ENCODE measurements around the gene ZFP36L1.
"Not testable (repeated sequence)": the region's sequence is repeated elsewhere in the genome, so short reads cannot be mapped to it uniquely, and the experiment has no call there.

ZFP36L1 gene

DNA sequence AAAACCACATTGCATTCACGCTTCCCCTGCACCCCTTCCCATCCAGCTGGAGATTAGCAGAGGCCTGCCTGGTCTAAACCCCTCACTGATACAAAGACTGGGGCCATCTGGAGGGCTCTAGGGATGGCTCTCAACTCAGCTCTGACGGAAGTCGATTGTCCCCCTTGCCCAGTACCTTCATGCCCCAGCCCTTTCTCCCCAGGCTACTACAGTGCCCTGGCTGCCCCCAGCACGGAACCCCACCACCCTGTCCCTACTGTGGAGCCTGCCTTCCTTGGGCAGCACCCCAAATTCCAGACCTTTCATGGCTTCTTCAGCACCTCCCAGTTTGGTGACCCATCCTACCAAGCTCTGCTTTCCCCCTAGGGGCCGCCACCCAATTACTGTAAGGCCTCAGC lies 25.6 kb downstream of the ZFP36L1 start:
- no peak overlapping the region for H3K9ac ChIP-seq (ENCODE audit: low read depth, low read length)
- H3K27me3 ChIP-seq (ENCODE audit: insufficient read depth, low read length), result no peaks in the 10 kb centered on the region
- H3K4me1 ChIP-seq (ENCODE audit: insufficient read depth, low read length), result peaks cover 11% of the 10 kb centered on the region; the same call in 1 of the 2 replicates
- no peaks in the 10 kb centered on the region for H3K36me3 ChIP-seq (ENCODE audit: insufficient read depth, low read length)
- H3K27ac ChIP-seq (ENCODE audit: low read depth, low read length), result no peak overlapping the region
- H3K4me3 ChIP-seq (ENCODE audit: low read length), result no peak overlapping the region
- 89% methylated on average over 5 of the region's 5 CpGs for WGBS
- no peaks in the 10 kb centered on the region for H3K9me3 ChIP-seq (ENCODE audit: insufficient read depth, low read depth, low read length)

DNA sequence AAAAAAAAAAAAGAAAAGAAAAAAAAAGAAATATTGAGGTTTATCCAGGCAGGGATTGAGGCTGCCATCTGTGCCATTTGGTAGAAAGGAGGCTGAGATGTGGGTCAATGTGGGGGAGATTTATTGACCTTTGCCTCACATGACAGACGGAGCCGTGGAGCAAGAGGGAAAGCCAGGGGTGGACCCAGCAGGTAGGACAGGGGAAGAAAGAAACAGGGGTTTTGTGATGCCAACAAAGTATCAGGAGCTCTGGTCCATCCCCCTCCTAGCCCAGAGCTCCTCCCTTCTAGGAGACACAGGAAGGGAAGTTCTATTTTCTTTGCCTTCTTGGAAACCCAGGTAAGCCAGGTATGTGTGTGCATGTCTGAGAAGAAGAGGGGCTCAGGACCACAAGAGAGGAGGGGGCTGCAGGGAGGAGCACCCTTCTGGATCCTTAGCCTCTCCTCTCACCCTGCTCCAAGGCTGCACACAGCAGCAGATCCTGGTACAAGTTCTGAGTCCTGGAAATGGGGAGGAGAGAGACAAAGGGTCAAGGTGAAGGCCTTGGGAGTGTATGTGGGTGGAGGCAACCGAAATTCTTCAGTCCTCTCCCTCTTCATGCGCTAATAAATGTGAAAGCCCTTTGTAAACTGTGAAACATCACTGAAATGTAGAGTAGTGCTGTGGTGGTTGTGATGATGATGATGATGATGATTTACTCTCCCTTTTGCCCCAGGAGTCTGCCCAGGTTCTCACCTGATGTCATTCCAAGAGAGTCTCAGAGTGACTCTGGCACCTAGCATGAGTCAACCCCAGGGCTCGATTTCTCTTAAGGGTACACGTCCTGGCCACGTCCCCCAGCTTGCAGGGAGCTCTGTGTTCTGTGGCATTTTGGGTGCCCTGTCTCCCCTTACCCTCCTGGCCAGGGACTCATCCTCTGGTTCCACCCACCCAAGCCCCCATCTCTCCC lies 26.3 kb downstream of the ZFP36L1 start:
- Histone ChIP-seq H3K27me3 (ENCODE audit: insufficient read depth, low read length) (no peaks in the 10 kb centered on the region), H3K4me1 (ENCODE audit: insufficient read depth, low read length) (peaks cover 11% of the 10 kb centered on the region; the same call in 1 of the 2 replicates), H3K27ac (ENCODE audit: low read depth, low read length) (no peak overlapping the region), H3K4me3 (ENCODE audit: low read length) (no peak overlapping the region), H3K9ac (ENCODE audit: low read depth, low read length) (no peak overlapping the region), H3K36me3 (ENCODE audit: insufficient read depth, low read length) (no peaks in the 10 kb centered on the region), H3K9me3 (ENCODE audit: insufficient read depth, low read depth, low read length) (no peaks in the 10 kb centered on the region)
- 81% methylated on average over 7 of the region's 7 CpGs for WGBS

DNA sequence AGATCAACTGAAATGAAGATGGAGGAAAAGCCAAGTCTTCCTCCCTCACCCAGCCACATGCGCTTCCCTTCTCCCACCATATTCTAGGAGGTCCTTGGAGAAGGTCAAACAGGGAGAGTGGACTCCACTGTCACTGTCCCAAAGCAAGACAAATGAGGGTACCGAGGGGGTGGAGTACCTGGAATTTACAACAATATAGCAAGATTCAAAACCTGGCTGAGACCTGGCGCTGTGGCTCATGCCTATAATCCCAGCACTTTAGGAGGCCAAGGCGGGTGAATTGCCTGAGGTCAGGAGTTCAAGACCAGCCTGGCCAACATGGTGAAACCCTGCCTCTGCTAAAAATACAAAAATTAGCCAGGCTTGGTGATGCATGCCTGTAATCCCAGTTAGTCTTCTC lies 29.0 kb downstream of the ZFP36L1 start:
- H3K9me3 ChIP-seq (ENCODE audit: insufficient read depth, low read depth, low read length); H3K36me3 ChIP-seq (ENCODE audit: insufficient read depth, low read length); H3K27ac ChIP-seq (ENCODE audit: low read depth, low read length); H3K27me3 ChIP-seq (ENCODE audit: insufficient read depth, low read length); H3K4me3 ChIP-seq (ENCODE audit: low read length); H3K9ac ChIP-seq (ENCODE audit: low read depth, low read length): not testable (repeated sequence)
- H3K4me1 ChIP-seq (ENCODE audit: insufficient read depth, low read length), result peaks cover 11% of the 10 kb centered on the region; the same call in 1 of the 2 replicates
- WGBS, result 94% methylated on average over 4 of the region's 4 CpGs

DNA sequence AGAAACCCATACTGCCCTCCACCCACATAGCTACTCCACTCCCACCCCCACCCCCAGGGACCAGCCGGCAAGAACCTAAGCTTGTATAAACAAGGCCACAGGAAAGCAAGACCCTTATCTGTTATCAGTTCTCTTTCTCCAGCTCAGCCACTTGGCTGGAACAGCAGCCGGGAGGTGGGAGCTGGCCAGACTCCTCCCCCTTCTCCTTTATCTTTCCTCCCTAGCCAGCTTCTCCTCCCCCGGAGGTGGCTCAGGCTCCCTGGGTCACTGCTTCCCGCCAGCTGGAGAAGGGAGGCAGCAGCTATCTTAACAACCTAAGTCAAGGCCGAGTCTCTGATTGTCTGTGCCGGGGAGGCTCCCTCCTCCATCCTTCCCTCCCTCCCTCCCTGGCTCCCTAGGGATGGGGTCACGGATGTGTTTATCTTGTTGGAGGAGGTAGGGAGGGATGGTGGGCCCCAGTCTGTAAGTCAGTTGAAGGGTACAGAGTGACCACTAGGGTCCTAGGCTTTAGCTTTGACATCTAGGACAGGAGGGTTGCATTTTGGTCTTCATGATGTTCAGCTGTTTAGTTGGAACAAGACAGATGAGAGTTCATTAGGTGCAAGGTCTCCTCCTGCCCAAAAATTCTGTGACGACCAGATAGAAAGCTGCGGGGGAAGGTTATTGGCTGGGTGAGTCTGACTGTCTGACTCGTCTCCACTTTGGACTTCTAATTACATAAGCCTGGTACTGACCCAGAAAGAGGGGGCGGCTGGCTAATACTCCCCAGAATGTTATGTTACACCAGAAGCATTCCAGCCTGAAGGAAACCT lies 29.7 kb downstream of the ZFP36L1 start:
- 36% methylated on average over 10 of the region's 11 CpGs for WGBS

DNA sequence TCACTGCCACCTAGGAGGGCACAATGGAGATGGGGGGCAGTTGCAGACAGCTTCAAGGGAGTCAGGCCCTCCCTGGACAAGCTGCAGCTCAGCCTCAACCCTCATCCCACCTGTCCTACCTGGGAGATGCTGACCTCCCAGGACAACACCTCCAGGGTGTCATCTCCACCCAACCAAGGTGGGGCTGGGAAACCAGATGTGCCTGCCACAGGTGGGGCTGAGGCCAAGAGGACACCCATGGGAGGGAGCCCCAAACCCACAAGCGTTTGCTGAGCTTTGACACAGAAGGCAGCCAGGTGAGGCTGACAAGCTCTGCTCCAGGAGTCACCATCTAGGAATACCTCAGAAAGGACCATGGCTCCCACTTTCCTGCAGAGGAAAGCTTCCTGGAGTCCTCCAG lies 31.5 kb downstream of the ZFP36L1 start:
- Histone ChIP-seq H3K36me3 (ENCODE audit: insufficient read depth, low read length) (no peaks in the 10 kb centered on the region), H3K27ac (ENCODE audit: low read depth, low read length) (no peak overlapping the region), H3K9me3 (ENCODE audit: insufficient read depth, low read depth, low read length) (no peaks in the 10 kb centered on the region), H3K9ac (ENCODE audit: low read depth, low read length) (no peak overlapping the region), H3K27me3 (ENCODE audit: insufficient read depth, low read length) (no peaks in the 10 kb centered on the region), H3K4me3 (ENCODE audit: low read length) (no peak overlapping the region), H3K4me1 (ENCODE audit: insufficient read depth, low read length) (peaks cover 11% of the 10 kb centered on the region; the same call in 1 of the 2 replicates)
- 86% methylated on average over 1 of the region's 1 CpG for WGBS

More for the DNA sequence above, 29.7 kb downstream of the ZFP36L1 start:
- H3K36me3 ChIP-seq (ENCODE audit: insufficient read depth, low read length), result no peaks in the 10 kb centered on the region
- no peaks in the 10 kb centered on the region for H3K27me3 ChIP-seq (ENCODE audit: insufficient read depth, low read length)
- H3K4me3 ChIP-seq (ENCODE audit: low read length), result no peak overlapping the region
- no peaks in the 10 kb centered on the region for H3K9me3 ChIP-seq (ENCODE audit: insufficient read depth, low read depth, low read length)
- H3K4me1 ChIP-seq (ENCODE audit: insufficient read depth, low read length), result peaks cover 11% of the 10 kb centered on the region; the same call in 1 of the 2 replicates
- H3K9ac ChIP-seq (ENCODE audit: low read depth, low read length), result no peak overlapping the region
- no peak overlapping the region for H3K27ac ChIP-seq (ENCODE audit: low read depth, low read length)

DNA sequence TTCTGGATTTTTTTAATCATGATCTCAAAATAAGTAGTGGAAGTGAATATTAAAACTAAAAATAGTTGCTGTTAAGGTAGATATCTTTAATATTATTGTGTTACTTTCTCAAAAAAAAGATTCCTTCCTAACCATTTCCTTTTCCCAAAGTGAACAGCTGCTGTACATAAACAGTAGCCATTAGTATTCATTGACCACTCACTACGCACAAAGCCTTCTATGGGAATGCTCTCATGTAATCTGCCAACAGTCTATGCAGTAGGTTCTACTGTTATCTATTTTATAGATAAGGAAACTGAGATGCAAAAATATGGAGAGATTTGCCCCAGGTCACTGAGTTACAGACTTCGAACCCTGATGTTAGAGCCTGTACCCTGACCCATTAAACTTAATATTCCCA lies 32.1 kb downstream of the ZFP36L1 start:
- Histone ChIP-seq H3K27me3 (ENCODE audit: insufficient read depth, low read length) (no peaks in the 10 kb centered on the region), H3K4me1 (ENCODE audit: insufficient read depth, low read length) (peaks cover 11% of the 10 kb centered on the region; the same call in 1 of the 2 replicates), H3K9me3 (ENCODE audit: insufficient read depth, low read depth, low read length) (no peaks in the 10 kb centered on the region), H3K36me3 (ENCODE audit: insufficient read depth, low read length) (no peaks in the 10 kb centered on the region), H3K4me3 (ENCODE audit: low read length) (no peak overlapping the region), H3K9ac (ENCODE audit: low read depth, low read length) (no peak overlapping the region), H3K27ac (ENCODE audit: low read depth, low read length) (no peak overlapping the region)
- 90% methylated on average over 2 of the region's 2 CpGs for WGBS

DNA sequence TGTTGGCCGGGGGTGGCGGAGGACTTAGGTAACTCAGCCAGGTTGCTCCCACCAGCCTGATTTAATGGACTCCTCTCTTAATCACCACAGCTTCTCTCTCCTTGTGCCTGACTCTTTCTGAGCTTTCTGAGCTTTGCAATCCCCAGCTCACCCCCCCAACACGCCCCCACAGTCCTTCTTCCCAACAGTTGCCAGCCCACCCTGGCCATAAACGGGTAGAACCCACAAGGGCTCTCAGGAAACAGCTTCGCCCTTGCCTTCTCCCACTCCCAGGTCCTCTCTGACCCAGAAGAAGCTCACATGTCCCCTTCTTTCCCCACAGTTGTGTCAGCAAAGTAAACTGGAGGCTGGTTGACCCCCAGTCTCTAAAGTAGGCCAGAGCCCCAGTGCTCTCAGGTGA lies 32.9 kb downstream of the ZFP36L1 start:
- Histone ChIP-seq H3K4me3 (ENCODE audit: low read length) (no peak overlapping the region), H3K27me3 (ENCODE audit: insufficient read depth, low read length) (no peaks in the 10 kb centered on the region), H3K36me3 (ENCODE audit: insufficient read depth, low read length) (no peaks in the 10 kb centered on the region), H3K4me1 (ENCODE audit: insufficient read depth, low read length) (peaks cover 11% of the 10 kb centered on the region; the same call in 1 of the 2 replicates), H3K9ac (ENCODE audit: low read depth, low read length) (no peak overlapping the region), H3K27ac (ENCODE audit: low read depth, low read length) (no peak overlapping the region), H3K9me3 (ENCODE audit: insufficient read depth, low read depth, low read length) (no peaks in the 10 kb centered on the region)
- WGBS, result 87% methylated on average over 5 of the region's 5 CpGs

DNA sequence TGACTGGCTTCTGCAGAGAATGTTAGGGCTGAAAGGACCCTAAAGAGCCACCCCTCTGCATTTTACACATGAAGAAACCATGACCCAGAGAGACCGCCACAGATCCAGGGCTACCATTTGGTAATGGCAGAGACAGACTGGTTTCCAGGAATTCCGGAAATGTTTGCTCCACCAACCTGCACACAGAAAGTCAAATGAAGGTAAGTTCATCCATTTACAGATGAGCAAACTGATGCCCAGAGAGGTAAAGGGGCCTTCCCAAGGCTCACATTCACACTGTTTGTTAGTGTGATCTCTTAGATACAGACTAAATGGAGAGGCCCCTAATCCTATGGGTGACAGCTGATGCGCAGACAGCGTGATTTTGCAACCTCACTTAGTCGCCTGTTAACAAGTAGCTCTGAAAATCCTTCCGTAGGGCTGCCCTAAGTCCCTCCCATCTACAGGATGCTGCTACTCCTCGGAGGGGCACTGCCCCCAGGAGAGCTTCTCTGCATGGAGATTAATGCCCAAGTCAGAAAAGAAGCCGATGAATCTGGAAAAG lies 33.8 kb downstream of the ZFP36L1 start:
- 85% methylated on average over 8 of the region's 8 CpGs for WGBS
- Histone ChIP-seq H3K9me3 (ENCODE audit: insufficient read depth, low read depth, low read length) (no peaks in the 10 kb centered on the region), H3K9ac (ENCODE audit: low read depth, low read length) (no peak overlapping the region), H3K27me3 (ENCODE audit: insufficient read depth, low read length) (no peaks in the 10 kb centered on the region), H3K4me3 (ENCODE audit: low read length) (no peak overlapping the region), H3K36me3 (ENCODE audit: insufficient read depth, low read length) (no peaks in the 10 kb centered on the region), H3K4me1 (ENCODE audit: insufficient read depth, low read length) (peaks cover 11% of the 10 kb centered on the region; the same call in 1 of the 2 replicates), H3K27ac (ENCODE audit: low read depth, low read length) (no peak overlapping the region)

DNA sequence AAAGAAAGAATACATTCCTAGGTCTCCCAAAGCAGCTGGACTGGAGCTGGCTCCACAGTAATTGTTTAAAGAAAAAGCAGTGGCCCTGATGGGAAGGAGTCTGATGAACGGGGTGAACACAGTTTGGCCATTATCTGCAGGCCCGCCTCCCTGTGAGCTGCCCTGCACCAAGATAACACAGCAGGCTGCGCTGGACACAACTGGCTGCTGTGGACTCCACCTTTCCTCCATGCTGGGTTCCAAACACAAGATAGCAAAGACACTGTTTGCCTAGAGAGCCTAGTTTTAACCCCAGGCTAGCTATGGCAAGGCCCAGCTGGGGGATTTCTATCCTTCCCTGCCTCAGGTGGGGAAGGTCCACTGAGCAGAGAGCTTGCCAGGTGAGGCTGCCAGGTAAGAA lies 34.6 kb downstream of the ZFP36L1 start:
- no peaks in the 10 kb centered on the region for H3K27me3 ChIP-seq (ENCODE audit: insufficient read depth, low read length)
- no peak overlapping the region for H3K9ac ChIP-seq (ENCODE audit: low read depth, low read length)
- H3K27ac ChIP-seq (ENCODE audit: low read depth, low read length), result no peak overlapping the region
- H3K36me3 ChIP-seq (ENCODE audit: insufficient read depth, low read length), result no peaks in the 10 kb centered on the region
- 86% methylated on average over 3 of the region's 3 CpGs for WGBS
- H3K4me3 ChIP-seq (ENCODE audit: low read length), result no peak overlapping the region
- H3K4me1 ChIP-seq (ENCODE audit: insufficient read depth, low read length), result peaks cover 8% of the 10 kb centered on the region; the same call in 1 of the 2 replicates
- no peaks in the 10 kb centered on the region for H3K9me3 ChIP-seq (ENCODE audit: insufficient read depth, low read depth, low read length)

DNA sequence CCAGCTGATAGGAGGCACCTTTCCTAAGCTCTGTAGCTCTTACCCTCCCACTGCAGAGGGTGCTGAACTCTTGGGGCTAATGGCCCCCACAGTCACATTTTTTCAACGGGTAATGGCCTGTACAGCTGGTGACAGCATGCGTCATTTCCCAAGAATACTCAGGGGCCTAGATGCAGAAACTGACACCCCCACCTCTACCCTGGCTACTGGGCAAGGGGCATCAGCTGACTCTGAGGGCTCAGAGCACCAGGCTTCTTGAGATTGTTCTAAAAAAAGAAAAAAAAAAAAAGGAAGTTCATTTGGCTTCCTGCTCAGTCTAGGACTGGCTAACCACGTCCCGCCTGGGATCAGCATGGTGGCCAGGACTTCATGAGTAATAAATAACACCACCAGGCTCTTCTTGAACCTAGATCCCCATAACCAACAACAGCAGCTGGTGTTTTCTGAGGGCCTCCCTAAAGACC lies 35.2 kb downstream of the ZFP36L1 start:
- no peak overlapping the region for H3K27ac ChIP-seq (ENCODE audit: low read depth, low read length)
- H3K36me3 ChIP-seq (ENCODE audit: insufficient read depth, low read length), result no peaks in the 10 kb centered on the region
- H3K4me3 ChIP-seq (ENCODE audit: low read length), result no peak overlapping the region
- peaks cover 4% of the 10 kb centered on the region; the same call in 1 of the 2 replicates for H3K4me1 ChIP-seq (ENCODE audit: insufficient read depth, low read length)
- no peak overlapping the region for H3K9ac ChIP-seq (ENCODE audit: low read depth, low read length)
- H3K27me3 ChIP-seq (ENCODE audit: insufficient read depth, low read length), result no peaks in the 10 kb centered on the region
- H3K9me3 ChIP-seq (ENCODE audit: insufficient read depth, low read depth, low read length), result no peaks in the 10 kb centered on the region
- 83% methylated on average over 4 of the region's 4 CpGs for WGBS

DNA sequence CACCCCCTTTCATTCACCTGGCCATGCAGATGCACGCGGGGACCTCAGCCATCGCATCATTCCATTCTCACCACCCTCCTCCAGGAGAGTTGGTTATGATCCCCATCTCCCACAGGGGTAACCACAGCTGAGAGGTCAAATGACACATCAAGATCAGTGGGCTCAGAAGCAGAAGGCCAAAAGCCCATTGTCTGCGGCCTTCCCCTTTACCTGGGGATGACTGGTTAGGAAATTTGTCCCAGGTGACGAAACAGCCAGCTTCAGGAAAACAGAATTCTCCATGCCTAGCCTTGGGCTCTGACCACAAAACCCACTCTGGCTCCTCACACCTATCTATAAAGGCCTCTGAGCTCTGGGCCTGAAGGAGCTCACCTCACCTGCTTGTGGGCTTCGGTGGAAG lies 36.1 kb downstream of the ZFP36L1 start:
- Histone ChIP-seq H3K4me3 (ENCODE audit: low read length) (no peak overlapping the region), H3K27ac (ENCODE audit: low read depth, low read length) (no peak overlapping the region)

More for the DNA sequence above, 36.1 kb downstream of the ZFP36L1 start:
- H3K27me3 ChIP-seq (ENCODE audit: insufficient read depth, low read length), result no peaks in the 10 kb centered on the region
- no peaks in the 10 kb centered on the region for H3K4me1 ChIP-seq (ENCODE audit: insufficient read depth, low read length)
- 95% methylated on average over 6 of the region's 6 CpGs for WGBS
- no peaks in the 10 kb centered on the region for H3K36me3 ChIP-seq (ENCODE audit: insufficient read depth, low read length)
- no peaks in the 10 kb centered on the region for H3K9me3 ChIP-seq (ENCODE audit: insufficient read depth, low read depth, low read length)
- no peak overlapping the region for H3K9ac ChIP-seq (ENCODE audit: low read depth, low read length)

All from HUES64 (cell line).